ENCODE data around the gene FGF14.

FGF14 gene

DNA sequence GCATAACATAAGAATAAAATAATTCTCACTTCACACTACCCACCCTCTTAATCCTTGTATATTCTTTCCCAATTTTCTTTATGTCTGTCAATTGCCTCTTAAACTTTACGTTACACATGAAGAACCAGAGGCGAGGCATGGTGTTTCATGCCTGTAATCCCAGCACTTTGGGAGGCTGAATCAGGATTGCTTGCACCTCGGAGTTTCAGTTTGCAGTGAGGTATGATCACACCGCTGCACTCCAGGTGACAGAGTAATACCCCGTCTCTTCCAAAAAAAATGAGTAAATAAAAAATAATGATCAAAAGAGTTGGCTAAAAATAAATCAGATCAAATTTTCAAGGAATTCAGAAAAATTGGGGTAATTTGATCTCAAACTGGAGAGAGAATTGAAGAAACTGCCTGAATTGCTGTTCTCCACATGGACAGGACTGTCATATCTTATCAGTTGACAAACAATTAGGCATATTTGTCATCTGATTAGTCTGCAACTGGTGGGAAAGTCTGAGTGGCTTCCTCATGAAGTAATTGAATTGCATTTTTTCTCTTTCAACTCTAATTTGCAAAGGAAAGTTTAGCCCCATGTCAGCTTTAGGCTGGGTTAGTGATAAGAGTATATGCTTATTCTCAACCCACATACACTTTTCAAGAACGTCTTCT is 646.5 kb downstream of the FGF14 start:
- no peak for DNase-seq

- no peak for DNase-seq
These were observed 649.4 kb downstream of the FGF14 start for GRCh38 chr13:101752432-101752831.

GRCh38 chr13:101751488-101751887 is 650.4 kb downstream of the FGF14 start:
- DNase-seq = no peak

DNA sequence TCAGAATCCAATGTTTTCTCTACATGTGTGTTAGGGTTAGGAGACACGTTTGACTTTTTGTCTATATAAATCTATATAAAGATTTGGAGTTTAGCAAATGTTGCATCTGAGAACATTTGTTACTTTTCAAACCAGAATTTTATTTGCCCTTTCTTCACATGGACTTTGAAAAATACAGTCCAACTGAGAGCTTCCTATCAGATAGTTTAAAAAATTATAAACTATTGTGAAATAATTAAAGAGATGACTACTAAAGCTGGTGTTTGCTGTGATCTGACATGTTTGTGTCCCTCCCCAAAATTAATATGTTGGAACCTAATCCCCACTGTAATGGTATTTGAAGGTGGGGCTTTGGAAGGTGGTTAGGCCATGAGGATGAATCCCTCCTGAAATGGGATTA is 652.3 kb downstream of the FGF14 start:
- no peak for DNase-seq

GRCh38 chr13:101747039-101747438 is 654.8 kb downstream of the FGF14 start:
- DNase-seq = no peak

DNA sequence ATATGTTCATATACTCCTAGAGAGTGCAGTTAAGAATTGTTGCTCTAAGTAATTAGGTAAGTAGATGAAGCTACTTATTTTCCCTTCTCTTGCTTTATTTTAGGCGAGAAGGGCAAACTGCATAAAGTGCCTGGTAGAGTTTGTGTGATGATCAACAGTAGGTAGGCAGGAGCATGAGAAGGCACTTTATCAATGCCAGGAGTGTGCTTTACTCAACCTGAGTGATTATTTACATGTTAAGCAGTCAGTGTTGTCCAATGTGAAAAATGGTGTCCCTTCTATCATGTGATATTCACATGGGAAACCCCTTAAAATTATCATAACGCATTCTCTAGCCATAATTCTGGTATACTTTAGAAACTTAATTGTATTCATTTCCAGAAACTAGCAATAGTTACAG is 655.3 kb downstream of the FGF14 start:
- no peak for DNase-seq

- peak; percentile 5 for DNase-seq
These were observed 662.3 kb downstream of the FGF14 start for GRCh38 chr13:101739382-101740178.

GRCh38 chr13:101738336-101738735 is 663.5 kb downstream of the FGF14 start:
- DNase-seq = no peak

- no peak for DNase-seq
These were observed 665.3 kb downstream of the FGF14 start for GRCh38 chr13:101736566-101736965.

- DNase-seq = no peak
These were observed 671.3 kb downstream of the FGF14 start for GRCh38 chr13:101730420-101731000.

- no peak for DNase-seq
These were observed 673.2 kb downstream of the FGF14 start for GRCh38 chr13:101728615-101729014.

DNA sequence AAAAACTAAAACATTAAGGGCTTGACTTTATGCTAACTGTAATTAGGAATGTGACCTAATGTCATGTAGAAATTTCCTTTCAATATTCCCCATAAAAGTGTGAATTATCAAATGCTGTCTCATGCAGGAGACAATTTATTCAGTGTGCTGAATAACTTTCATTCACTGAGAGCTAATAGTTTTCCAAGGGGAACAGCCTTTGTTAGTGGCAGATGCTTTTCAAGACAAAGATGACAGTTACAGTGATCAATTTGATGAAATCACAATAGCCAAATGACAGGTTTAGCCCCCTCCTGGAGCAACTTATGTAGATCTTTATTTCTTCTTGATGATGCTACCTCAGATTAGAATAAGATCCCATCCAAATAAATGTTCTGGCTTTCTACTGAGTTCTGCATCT is 673.8 kb downstream of the FGF14 start:
- DNase-seq = no peak

DNA sequence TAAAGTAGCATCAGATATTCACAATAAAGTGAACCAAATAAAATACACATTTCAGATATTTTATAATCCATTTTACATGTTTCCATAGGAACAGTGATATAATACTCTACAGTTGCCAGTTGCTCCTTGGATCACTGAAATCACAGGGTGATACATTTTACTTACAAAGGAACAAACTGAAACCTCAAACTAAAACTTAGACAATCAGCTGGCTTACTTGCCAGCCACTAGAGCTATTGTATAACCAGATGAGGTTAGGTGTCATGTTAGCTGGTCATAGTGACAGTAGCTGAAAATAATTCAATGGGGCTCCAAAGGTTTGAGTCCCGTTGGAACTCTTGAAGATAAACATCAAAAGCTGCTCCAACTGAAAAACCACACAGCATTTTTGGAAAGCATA is 674.7 kb downstream of the FGF14 start:
- no peak for DNase-seq

GRCh38 chr13:101726681-101727080 is 675.2 kb downstream of the FGF14 start:
- no peak for DNase-seq

GRCh38 chr13:101718496-101718895 is 683.4 kb downstream of the FGF14 start:
- DNase-seq = no peak

- DNase-seq = no peak
These were observed 684.5 kb downstream of the FGF14 start for GRCh38 chr13:101717353-101717752.

DNA sequence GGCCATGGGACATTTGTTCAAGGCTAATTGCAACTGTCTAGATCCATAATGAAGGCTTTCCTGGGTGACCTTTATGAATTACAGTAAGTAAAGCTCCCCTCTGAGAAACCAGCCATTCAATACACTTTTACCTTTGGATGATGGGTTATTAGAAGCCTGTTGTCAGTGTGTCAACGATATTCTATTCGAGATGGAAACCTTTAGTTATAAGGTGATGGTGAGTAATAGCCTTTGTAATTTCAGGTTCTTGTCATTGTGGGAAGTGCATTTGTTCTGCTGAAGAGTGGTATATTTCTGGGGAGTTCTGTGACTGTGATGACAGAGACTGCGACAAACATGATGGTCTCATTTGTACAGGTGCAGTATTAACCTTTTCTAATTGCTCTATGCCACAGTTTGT is 687.7 kb downstream of the FGF14 start:
- no peak for DNase-seq

GRCh38 chr13:101712026-101712348 is 689.9 kb downstream of the FGF14 start:
- no peak for DNase-seq

DNA sequence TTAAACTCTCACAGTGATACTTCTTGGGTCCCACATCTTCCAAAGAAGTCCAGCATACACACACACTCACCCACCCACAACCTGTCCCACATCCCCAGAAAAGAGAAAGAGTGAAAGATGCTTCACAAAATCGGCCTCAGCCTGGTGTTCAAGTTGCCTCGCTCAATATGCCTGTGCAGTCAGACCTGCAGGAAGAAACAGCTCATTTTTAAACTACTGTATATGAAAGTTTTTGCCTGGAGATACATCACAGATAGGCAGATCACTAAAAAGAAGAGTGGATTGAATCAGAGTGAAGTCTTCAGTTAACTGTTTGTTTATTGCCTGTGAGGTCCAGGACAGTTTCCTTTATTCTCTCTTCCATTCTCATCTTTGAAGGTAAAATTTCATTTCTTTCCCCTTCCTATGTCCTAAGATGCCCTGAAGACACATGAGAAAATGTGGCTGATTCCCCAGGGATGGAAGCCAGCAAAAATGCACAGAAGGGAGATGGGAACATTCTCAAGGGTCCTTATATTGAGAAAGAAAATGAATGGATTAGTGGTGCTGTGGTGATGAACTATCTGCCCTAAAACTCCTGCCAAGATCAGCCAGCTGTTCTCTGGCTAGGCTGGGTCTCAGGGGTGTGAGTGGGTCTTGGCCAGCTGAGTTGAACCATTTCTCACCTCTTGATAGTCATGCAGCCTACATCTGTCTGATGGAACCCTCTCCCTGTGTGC is 690.4 kb downstream of the FGF14 start:
- DNase-seq = no peak

GRCh38 chr13:101709952-101710351 is 691.9 kb downstream of the FGF14 start:
- DNase-seq = no peak

DNA sequence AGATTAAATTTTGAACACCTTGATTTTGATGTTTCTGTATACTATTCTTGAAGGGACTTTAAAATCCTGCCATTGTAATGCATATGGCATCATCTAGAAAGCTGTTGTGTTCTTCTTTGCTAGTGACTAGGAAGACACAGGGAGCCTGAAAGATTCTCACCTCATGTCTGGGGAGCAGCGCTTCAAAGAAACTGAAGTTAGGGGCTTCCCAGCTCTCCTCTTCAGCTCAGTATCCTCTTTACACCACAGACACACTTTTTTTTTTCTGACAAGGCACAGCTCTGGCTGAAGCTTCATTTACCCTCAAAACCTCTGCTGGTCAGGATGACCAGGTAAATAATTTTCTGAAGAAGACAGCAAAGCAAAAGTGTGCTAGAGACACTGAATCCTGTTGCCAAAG is 693.7 kb downstream of the FGF14 start:
- DNase-seq = no peak

DNA sequence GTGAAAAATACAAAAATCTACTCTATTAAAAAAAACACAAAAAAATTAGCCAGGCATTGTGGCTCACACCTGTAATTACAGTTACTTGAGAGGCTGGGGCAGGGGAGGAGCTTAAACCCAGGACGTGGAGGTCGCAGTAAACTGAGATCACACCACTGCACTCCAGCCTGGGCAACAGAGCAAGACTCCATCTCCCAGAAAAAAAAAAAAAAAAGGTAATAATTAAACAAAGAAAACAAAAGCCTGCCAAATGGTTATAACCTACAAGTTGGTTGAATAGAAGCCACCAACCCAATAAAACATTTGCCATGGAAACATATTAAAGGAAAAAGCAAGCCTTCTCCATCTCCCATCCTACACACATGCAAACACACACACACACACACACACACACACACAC is 694.2 kb downstream of the FGF14 start:
- no peak for DNase-seq

GRCh38 chr13:101706651-101707050 is 695.2 kb downstream of the FGF14 start:
- DNase-seq = peak; percentile 8

DNA sequence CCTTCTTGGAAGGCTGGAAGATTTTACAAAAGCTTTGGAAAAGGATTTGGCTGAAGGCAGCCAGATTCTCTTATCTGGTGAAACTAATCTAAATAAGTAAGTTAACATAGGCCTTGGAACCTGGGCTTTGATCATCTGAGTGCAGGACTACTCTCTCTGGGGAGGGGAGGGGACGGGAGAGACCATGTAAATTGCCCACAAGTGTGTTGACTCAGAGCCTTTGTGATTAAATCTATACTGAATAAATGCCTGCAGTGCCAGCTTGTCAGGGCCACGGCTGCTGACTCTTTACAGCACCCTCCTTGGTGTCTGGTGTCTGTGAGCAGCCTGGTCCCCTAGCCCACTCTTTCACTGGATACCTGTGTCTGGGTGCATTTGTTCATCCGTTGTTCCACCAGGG is 698.0 kb downstream of the FGF14 start:
- no peak for DNase-seq
